Activated CD8-positive, alpha-beta memory T cell treated with anti-CD3 and anti-CD28 coated beads, Interleukin-2, amount 50 U/mL, for 4 hours (primary cell): ENCODE results near the gene DLX4.

Experiments used
- DNase-seq: peaks from one replicate; pipeline ENCODE4 v3.0.0-alpha.2; 2020

Gene DLX4

GRCh38 chr17:49969795-49970389, 902 bp downstream of the DLX4 start:
- no peak for DNase-seq

GRCh38 chr17:49970498-49970897, 1.5 kb downstream of the DLX4 start:
- no peak for DNase-seq

DNA sequence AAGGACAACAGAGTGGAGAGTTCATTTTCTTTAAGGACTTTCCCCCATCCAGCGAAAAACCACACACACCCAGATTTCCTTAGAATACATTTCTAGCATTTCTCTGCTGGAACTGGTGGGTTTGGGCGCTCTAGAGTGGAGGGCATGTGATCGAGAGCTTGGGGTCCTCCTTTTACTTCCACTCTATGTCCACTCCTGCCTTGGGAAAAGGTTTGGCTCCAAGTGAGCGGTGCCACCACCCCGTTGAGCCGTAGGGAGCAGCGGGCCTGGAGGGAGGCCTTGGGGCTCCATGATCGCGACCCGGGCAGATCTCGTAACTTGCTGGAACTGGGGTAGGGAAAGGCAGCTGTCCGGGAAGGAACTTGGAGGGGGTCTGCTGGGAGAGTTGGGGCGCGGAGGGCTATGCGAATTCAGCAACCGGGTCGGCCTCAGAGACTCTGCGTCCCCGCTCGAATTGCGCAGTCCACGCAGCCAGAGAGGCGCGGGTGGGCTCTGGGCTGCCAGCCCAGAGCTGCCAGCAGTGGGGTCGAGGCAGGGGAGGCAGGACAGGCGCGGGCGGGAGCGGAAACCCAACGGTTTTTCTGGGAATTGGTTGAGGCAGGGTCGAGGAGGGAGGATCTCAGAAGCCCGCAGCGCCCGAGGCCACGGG, 2.3 kb downstream of the DLX4 start:
- no peak for DNase-seq

DNA sequence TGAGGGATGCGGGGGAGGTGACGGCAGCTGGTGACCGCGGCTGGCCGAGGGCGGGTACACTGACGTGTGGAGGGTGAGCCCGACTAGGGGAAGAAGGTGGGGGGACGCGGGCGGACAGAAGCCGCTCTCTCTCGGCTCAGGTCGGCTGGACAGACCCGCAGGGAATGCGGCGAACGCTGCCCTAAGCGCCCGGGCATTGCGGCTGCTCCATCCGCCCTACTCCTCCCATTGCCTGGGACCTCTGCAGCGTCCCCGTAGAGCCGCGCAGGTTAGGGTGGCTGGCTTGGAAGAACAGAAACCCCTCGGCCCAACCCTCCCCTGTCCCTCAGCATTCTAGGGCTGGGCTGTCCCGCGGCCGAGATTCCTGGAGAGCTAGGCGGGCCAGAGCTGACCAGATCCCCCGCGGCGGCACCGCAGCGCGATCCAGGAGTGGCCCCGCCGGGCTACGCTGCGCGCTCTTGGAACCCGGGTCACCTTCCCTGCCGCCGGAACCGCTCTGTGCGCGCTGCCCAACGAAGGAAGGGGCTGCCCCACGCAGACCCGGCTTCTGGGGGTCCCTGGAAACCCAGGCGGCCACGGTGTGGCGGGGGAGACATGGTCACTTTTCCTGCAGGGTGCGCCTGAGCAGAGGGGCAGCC, 3.0 kb downstream of the DLX4 start:
- no peak for DNase-seq

GRCh38 chr17:49972486-49973270, 3.7 kb downstream of the DLX4 start:
- DNase-seq = no peak

GRCh38 chr17:49973271-49973615, 4.3 kb downstream of the DLX4 start:
- DNase-seq = no peak

DNA sequence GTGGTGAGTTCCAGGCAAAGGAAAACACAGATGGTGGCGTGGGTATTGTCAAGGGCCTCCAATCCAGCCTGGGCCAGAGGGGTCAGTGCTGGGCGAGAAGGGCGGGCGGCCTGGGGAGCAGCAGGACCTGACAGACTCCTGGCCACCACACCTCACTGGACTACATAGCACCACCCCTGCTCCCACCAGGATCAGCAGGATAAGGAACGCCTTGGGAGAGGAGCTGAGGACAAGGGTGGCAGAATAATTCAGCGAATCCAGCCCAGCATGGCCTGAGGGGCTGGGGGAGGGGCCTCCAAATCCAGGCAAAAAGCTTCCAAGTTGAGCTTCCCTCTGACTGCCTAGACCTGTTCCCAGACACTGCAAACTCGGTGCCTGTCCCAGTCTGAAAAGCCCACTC, 6.5 kb downstream of the DLX4 start:
- DNase-seq = no peak

- no peak for DNase-seq
Observed at GRCh38 chr17:49976163-49976827, 7.3 kb downstream of the DLX4 start.

GRCh38 chr17:49976828-49977202, 7.8 kb downstream of the DLX4 start:
- no peak for DNase-seq

DNA sequence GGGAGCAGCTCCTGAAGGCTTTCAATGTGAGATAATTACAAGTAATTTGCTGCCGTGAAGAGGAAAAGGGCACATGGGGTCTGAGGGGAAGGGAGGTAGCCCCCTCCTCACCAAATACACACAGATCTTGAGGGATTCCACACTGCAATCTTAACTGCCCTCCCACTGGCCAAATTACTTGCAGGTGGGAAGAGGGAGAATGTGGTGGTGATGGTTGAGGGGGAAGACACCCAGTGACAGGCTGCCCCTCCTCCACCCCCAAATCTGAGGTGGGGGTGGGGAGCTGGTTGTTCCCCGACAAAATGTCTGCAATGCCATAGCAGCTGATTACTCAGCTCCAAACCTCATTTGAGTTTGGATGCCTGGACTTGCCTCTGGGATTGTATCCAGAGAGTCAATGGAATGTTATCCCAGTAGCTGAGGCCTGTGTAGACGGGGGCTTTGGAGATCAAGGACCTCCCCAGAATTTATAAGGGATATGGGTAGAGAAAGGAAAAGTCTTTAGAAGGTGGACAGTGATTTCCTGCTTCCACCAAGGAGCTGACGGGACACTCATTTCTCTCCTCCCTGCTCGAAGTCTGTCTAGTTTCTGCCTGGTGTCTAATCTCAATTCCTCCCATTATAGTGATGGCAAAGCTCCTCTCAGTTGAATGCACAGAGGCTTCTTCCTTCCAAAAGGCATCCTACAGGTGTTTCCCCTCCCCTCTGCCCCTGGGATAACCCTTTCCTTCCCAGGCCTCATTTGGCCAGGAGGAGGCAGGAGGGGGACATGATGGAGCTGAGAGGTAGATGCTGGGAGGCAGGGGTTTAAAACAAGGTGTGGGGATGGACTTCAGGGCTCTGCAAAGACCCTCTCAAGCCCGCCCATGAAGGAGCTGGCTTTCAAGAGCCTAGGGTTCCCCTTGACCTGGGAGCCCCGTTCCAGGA, 8.7 kb downstream of the DLX4 start:
- DNase-seq = no peak

GRCh38 chr17:49978501-49978900, 9.5 kb downstream of the DLX4 start:
- DNase-seq = no peak

- DNase-seq = no peak
Observed at GRCh38 chr17:49979748-49980479, 10.9 kb downstream of the DLX4 start.

DNA sequence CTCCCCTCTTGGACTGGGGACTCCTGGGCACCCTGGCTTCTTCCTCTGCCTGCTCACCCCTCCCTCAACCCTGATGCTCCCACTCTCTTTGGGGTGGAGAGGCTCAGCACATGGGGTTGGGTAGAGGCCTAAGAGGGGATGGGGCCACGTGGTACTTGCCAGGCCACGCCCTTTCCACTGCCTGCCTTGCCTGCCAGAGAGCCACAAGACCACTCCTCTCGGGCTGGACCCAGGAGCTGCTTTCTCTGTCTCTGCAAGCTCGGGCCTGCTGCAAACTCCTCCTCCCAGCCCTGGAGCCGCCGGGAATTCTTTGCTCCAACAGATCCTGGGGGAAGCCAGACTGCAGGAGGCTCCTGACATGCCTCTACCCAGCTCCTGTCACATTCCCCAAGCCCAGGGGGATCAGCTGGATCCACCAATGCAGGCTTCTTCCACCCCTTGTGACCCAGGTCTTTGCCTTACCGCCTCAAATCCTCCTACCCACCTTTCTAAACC, 11.8 kb downstream of the DLX4 start:
- no peak for DNase-seq

- DNase-seq = no peak
Observed at GRCh38 chr17:49984283-49984682, 15.3 kb downstream of the DLX4 start.

DNA sequence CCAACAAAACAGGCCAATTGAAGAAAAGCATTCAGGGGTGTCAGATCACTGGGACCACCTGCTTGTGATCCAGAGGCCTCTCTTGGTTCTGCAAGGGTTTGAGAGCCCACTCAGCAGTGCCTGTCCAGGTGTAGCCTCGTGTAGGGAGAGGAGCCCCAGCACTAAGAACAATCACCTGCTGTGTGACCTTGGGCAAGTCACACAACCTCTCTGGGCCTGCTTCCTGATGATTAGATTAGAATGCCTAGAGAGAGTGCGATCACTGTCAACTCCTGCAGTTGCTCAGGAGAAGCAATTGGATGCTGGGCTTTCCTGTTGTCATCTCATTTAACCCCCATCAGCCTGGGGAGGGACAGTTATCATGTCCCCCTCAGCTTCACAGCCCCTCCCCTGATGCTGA, 15.8 kb downstream of the DLX4 start:
- DNase-seq = no peak

GRCh38 chr17:49985310-49985990, 16.5 kb downstream of the DLX4 start:
- DNase-seq = no peak

GRCh38 chr17:49986396-49987289, 17.7 kb downstream of the DLX4 start:
- DNase-seq = no peak

DNA sequence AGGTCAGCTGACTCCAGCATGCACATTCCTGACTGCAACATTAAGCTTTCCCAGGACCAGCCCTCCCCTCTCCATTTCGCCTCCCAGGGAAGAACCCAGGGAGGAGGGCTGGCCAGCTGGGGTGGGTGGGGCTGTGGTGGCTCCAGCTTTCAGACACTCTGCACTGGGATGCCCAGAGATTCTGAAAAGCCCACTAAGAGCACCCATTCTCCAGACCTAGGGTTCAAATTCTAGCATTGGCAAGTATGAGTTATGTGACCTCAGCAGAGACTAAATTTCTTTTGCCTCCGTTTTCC, 18.2 kb downstream of the DLX4 start:
- DNase-seq = no peak

DNA sequence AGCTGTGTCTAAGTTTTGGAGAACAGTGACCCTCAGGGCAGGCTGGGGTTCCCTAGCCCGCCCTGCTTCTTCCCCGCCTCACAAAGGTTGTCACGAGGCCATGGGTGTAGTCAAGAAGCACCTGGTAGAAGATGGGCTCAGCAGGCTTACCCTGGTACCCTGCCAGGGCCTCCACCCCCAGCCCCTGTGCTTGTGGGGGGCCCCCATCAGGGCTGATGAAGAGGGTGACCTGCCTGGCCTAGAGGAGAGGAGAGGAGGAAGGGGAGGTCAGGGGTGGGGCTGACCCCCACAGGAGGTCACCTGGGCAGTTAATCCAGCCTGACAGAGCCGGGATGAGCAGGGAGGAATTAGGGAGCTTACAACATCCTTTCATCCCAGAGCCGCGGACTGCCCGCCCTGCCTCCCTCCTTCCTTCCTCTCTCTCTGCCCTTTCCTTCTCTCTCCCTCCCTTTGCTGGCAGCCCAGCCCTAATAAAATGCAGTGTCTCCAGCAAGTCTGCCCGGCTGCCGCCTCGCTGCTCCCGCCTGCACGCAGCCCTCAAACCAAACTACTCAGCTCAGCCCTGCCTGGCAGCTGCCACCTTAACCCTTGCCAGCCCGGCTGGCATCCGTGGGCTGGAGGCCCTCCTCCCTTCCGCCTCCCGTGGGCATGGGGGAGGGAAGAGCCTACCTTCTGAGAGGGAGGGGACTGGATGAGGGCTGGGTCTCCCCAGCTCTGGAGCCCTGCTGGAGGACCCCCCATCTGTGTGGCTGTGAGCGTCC, 18.9 kb downstream of the DLX4 start:
- no peak for DNase-seq
